ENCODE measurements around the gene TBCCD1.

DNA sequence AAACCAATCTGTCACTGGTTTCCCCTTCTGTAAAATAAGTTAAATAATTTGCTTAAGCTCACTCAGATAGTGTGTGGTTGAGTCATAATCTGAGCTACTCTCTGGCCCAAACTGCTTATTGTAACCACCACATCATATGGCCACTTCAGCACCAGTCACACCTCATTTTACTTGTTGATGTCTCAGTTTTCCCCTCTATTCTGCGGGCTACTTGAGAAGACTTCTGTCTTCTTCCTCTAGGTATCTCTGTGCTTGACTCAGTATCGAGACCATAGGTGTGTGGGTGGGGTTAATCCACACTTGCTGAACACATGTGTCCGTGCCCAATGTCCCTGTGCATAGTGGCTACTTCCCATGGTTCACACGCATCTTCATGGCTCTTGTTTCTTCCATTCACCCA, 55.9 kb downstream of the TBCCD1 start:
- TF ChIP-seq, protein P1, sequence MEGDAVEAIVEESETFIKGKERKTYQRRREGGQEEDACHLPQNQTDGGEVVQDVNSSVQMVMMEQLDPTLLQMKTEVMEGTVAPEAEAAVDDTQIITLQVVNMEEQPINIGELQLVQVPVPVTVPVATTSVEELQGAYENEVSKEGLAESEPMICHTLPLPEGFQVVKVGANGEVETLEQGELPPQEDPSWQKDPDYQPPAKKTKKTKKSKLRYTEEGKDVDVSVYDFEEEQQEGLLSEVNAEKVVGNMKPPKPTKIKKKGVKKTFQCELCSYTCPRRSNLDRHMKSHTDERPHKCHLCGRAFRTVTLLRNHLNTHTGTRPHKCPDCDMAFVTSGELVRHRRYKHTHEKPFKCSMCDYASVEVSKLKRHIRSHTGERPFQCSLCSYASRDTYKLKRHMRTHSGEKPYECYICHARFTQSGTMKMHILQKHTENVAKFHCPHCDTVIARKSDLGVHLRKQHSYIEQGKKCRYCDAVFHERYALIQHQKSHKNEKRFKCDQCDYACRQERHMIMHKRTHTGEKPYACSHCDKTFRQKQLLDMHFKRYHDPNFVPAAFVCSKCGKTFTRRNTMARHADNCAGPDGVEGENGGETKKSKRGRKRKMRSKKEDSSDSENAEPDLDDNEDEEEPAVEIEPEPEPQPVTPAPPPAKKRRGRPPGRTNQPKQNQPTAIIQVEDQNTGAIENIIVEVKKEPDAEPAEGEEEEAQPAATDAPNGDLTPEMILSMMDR (conservative IDR thresholded peaks at IDR 0.05; ENCODE audit: low read depth, low read length) = no peak
- TF ChIP-seq EZH2 (IDR thresholded peaks at IDR 0.05; ENCODE audit: borderline replicate concordance, low read depth, low read length, poor library complexity, severe bottlenecking) = no peak

All from A673 (cell line).